ENCODE results near the gene CFAP157. TPM values are rescaled to one million over a fixed set of nuclear protein-coding genes. Genes with fewer than 3 reads are reported as not detected.

CFAP157 gene
- polyA plus RNA-seq, 1 of the 3 experiments (the other 2 are of a cell fraction), result 0.25 TPM

- Histone ChIP-seq H3K4me3 (ENCODE audit: low read depth in 2 of 2, low read length in 1 of 2) (no peak overlapping the region), H3K4me1 (ENCODE audit: control insufficient read depth in 1 of 2, insufficient read depth in 2 of 2, low read depth in 1 of 2, low read length in 1 of 2) (peaks cover 5 to 11% of the 10 kb centered on the region in 2 experiments; a peak in 1 of 4 replicates), H3K4me2 (no peak overlapping the region; the same call in 1 of the 2 replicates), H3F3A (replicated peaks; ENCODE audit: insufficient read depth) (peaks cover 2% of the 10 kb centered on the region), H3K9ac (no peak overlapping the region), H2AFZ (ENCODE audit: low read depth) (no peak overlapping the region), H3K27ac (ENCODE audit: low read depth in 2 of 2, low read length in 1 of 2) (no peak overlapping the region), H3K36me3 (replicated peaks in 1 of 2; ENCODE audit: control insufficient read depth in 1 of 2, insufficient read depth in 2 of 2, low read length in 1 of 2) (peaks cover 0 to 3% of the 10 kb centered on the region in 2 experiments), H4K20me1 (ENCODE audit: insufficient read depth) (no peaks in the 10 kb centered on the region), H3K9me3 (no peaks in the 10 kb centered on the region), H3K79me2 (ENCODE audit: insufficient read depth) (no peaks in the 10 kb centered on the region), H3K9me2 (no peaks in the 10 kb centered on the region), H3K27me3 (ENCODE audit: insufficient read depth) (no peaks in the 10 kb centered on the region)
- CTCF ChIA-PET, result interaction anchor here (0.7 to 10.7 kb wide), 24 partner anchors 7 to 244 kb away, joined by 3 to 226 read pairs (median 12); partner anchors contain the start of genes CDK9, ST6GALNAC4 and STXBP1
- DNase-seq, result no peak
- WGBS (ENCODE audit: low lambda C conversion rate), result 96% methylated on average over 2 of the region's 2 CpGs
- TF ChIP-seq SMC3 (IDR thresholded peaks at IDR 0.05; ENCODE audit: low read depth, low read length) (no peak), RAD21 (IDR thresholded peaks at IDR 0.05; ENCODE audit: low read length) (no peak), MAX (IDR thresholded peaks at IDR 0.05; ENCODE audit: low read depth) (no peak), NRF1 (IDR thresholded peaks at IDR 0.05; ENCODE audit: low read depth, low read length) (no peak), USF1 (IDR thresholded peaks at IDR 0.05; ENCODE audit: borderline replicate concordance, low read depth) (no peak), RCOR1 (IDR thresholded peaks at IDR 0.05; ENCODE audit: low read length) (no peak)
- POLR2A ChIA-PET, result interaction anchor here (1.3 kb wide), 1 partner anchor 69 kb away, joined by 6 read pairs; no protein-coding TSS in a partner anchor
Observed at GRCh38 chr9:127733614-127734013, 26.8 kb downstream of the CFAP157 start.

DNA sequence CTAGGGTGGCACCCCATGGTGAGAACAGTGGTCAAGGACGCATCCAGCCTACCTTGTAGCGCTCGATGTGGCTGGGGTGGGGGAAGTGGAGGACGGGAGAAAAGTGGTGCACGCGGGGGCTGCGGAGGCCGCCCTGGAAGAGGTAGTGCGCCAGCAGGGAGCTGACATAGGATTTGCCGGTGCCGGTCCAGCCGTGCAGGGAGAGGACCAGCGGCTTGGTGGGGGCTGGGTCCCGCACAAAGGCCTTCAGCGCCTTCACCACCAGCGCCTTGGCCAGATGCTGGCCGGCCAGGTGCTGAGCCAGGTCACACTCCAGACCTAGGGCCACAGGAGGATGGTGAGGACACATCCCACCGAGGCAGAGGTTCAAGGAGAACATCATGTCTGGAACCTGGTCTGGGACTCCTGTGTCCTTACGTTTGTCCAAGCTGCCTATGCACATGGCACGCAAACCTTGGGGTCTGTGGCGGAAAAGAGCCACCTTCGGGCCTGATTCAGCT, 27.5 kb downstream of the CFAP157 start:
- Histone ChIP-seq H3K36me3 (replicated peaks in 1 of 2; ENCODE audit: control insufficient read depth in 1 of 2, insufficient read depth in 2 of 2, low read length in 1 of 2) (peaks cover 0 to 3% of the 10 kb centered on the region in 2 experiments), H4K20me1 (ENCODE audit: insufficient read depth) (no peaks in the 10 kb centered on the region), H3K4me3 (ENCODE audit: low read depth in 2 of 2, low read length in 1 of 2) (peak overlapping the region; percentile 79; a peak in 3 of 4 replicates), H3F3A (replicated peaks; ENCODE audit: insufficient read depth) (peaks cover 2% of the 10 kb centered on the region), H2AFZ (ENCODE audit: low read depth) (no peak overlapping the region), H3K79me2 (ENCODE audit: insufficient read depth) (no peaks in the 10 kb centered on the region), H3K4me1 (ENCODE audit: control insufficient read depth in 1 of 2, insufficient read depth in 2 of 2, low read depth in 1 of 2, low read length in 1 of 2) (peaks cover 5 to 11% of the 10 kb centered on the region in 2 experiments; a peak in 1 of 4 replicates), H3K9me2 (no peaks in the 10 kb centered on the region), H3K4me2 (peak overlapping the region; percentile 91), H3K9ac (no peak overlapping the region), H3K27ac (ENCODE audit: low read depth in 2 of 2, low read length in 1 of 2) (peak overlapping the region; percentile 62 to 93; a peak in 2 of 4 replicates), H3K27me3 (ENCODE audit: insufficient read depth) (no peaks in the 10 kb centered on the region), H3K9me3 (no peaks in the 10 kb centered on the region)
- ChIA-PET POLR2A (interaction anchor here (0.7 to 1.6 kb wide), 16 partner anchors 9 to 196 kb away, joined by 3 to 9 read pairs (median 4); partner anchors contain the start of genes CDK9, PIP5KL1 and TTC16), CTCF (interaction anchor here (0.6 to 10.7 kb wide), 78 partner anchors 8 to 367 kb away, joined by 3 to 226 read pairs (median 6); partner anchors contain the start of genes AK1, CDK9, ENG and PTRH1)
- 84% methylated on average over 10 of the region's 22 CpGs for WGBS (ENCODE audit: low lambda C conversion rate)
- no peak for TF ChIP-seq IRF3 (IDR thresholded peaks at IDR 0.05; ENCODE audit: low read depth, low read length)
- TF ChIP-seq TCF12 (IDR thresholded peaks at IDR 0.05), result no peak
- no peak for TF ChIP-seq EP300 (IDR thresholded peaks at IDR 0.05; ENCODE audit: borderline replicate concordance in 1 of 2, low read depth in 1 of 2, low read length in 1 of 2)
- no peak for TF ChIP-seq NFIC (IDR thresholded peaks at IDR 0.05; ENCODE audit: borderline replicate concordance)
- TF ChIP-seq MAX (IDR thresholded peaks at IDR 0.05; ENCODE audit: low read depth), result no peak
- no peak for TF ChIP-seq JUND (IDR thresholded peaks at IDR 0.05)
- TF ChIP-seq POLR2AphosphoS5 (IDR thresholded peaks at IDR 0.05; ENCODE audit: low read depth, low read length), result no peak
- TF ChIP-seq, protein P1, sequence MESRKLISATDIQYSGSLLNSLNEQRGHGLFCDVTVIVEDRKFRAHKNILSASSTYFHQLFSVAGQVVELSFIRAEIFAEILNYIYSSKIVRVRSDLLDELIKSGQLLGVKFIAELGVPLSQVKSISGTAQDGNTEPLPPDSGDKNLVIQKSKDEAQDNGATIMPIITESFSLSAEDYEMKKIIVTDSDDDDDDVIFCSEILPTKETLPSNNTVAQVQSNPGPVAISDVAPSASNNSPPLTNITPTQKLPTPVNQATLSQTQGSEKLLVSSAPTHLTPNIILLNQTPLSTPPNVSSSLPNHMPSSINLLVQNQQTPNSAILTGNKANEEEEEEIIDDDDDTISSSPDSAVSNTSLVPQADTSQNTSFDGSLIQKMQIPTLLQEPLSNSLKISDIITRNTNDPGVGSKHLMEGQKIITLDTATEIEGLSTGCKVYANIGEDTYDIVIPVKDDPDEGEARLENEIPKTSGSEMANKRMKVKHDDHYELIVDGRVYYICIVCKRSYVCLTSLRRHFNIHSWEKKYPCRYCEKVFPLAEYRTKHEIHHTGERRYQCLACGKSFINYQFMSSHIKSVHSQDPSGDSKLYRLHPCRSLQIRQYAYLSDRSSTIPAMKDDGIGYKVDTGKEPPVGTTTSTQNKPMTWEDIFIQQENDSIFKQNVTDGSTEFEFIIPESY (IDR thresholded peaks at IDR 0.05; ENCODE audit: borderline replicate concordance, low read depth), result no peak
- no peak for TF ChIP-seq TAF1 (IDR thresholded peaks at IDR 0.05; ENCODE audit: borderline replicate concordance, low read depth, low read length)
- TF ChIP-seq NRF1 (IDR thresholded peaks at IDR 0.05; ENCODE audit: low read depth, low read length), result no peak
- no peak for TF ChIP-seq SIN3A (IDR thresholded peaks at IDR 0.05; ENCODE audit: borderline replicate concordance, low read depth, low read length)
- TF ChIP-seq TEAD4 (IDR thresholded peaks at IDR 0.05; ENCODE audit: borderline replicate concordance, insufficient read depth), result no peak
- no peak for TF ChIP-seq RXRA (IDR thresholded peaks at IDR 0.05; ENCODE audit: borderline replicate concordance, low read depth)
- TF ChIP-seq GABPA (IDR thresholded peaks at IDR 0.05; ENCODE audit: low read depth), result no peak
- TF ChIP-seq YY1 (IDR thresholded peaks at IDR 0.05; ENCODE audit: low read depth), result no peak
- TF ChIP-seq, protein P2, sequence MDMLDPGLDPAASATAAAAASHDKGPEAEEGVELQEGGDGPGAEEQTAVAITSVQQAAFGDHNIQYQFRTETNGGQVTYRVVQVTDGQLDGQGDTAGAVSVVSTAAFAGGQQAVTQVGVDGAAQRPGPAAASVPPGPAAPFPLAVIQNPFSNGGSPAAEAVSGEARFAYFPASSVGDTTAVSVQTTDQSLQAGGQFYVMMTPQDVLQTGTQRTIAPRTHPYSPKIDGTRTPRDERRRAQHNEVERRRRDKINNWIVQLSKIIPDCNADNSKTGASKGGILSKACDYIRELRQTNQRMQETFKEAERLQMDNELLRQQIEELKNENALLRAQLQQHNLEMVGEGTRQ (IDR thresholded peaks at IDR 0.05; ENCODE audit: borderline replicate concordance, low read depth, low read length), result no peak
- TF ChIP-seq, protein P3, sequence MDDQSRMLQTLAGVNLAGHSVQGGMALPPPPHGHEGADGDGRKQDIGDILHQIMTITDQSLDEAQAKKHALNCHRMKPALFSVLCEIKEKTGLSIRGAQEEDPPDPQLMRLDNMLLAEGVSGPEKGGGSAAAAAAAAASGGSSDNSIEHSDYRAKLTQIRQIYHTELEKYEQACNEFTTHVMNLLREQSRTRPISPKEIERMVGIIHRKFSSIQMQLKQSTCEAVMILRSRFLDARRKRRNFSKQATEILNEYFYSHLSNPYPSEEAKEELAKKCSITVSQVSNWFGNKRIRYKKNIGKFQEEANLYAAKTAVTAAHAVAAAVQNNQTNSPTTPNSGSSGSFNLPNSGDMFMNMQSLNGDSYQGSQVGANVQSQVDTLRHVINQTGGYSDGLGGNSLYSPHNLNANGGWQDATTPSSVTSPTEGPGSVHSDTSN (IDR thresholded peaks at IDR 0.05), result no peak
- no peak for TF ChIP-seq SMC3 (IDR thresholded peaks at IDR 0.05; ENCODE audit: low read depth, low read length)
- no peak for DNase-seq
